Breast epithelium (tissue), 3 donors: ENCODE data around the gene GULP1.

Experiments used
- POLR2A ChIP-seq: fragments of 450-650 bp; IDR thresholded peaks from one replicate; pipeline ENCODE4 v1.6.1; 2016; ENCODE audit warnings: antibody characterized with exemption, mild to moderate bottlenecking, moderate library complexity
- TF ChIP-seq, protein P1 (sequence below), 3 donors: fragments of 450-650 bp; IDR thresholded peaks; one replicate each; pipeline ENCODE4 v1.5.1; 2016 to 2017; ENCODE audit warnings: antibody characterized with exemption in 3 of 3, mild to moderate bottlenecking in 3 of 3, moderate library complexity in 3 of 3

DNA sequence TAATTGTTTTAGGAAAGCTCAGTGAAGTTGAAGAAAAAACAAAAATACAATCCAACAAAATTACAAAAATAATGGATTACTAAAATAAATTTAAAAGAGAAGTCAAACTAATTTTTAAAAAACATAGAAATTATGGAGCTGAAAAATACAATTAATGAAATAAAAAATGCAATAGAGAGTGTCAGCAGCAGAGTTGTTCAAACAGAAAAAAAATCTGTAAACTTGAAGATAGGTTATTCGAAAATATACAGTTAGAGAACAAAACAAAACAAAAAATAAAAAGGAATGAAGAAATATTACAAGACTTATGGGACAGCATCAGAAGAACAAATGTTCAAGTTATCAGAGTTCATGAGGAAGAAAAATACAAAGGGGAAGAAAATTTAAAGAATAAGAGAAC is 114.7 kb downstream of the GULP1 start:
- no peak for TF ChIP-seq POLR2A
- TF ChIP-seq, protein P1, sequence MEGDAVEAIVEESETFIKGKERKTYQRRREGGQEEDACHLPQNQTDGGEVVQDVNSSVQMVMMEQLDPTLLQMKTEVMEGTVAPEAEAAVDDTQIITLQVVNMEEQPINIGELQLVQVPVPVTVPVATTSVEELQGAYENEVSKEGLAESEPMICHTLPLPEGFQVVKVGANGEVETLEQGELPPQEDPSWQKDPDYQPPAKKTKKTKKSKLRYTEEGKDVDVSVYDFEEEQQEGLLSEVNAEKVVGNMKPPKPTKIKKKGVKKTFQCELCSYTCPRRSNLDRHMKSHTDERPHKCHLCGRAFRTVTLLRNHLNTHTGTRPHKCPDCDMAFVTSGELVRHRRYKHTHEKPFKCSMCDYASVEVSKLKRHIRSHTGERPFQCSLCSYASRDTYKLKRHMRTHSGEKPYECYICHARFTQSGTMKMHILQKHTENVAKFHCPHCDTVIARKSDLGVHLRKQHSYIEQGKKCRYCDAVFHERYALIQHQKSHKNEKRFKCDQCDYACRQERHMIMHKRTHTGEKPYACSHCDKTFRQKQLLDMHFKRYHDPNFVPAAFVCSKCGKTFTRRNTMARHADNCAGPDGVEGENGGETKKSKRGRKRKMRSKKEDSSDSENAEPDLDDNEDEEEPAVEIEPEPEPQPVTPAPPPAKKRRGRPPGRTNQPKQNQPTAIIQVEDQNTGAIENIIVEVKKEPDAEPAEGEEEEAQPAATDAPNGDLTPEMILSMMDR (IDR thresholded peaks at IDR 0.05): no peak
